Stimulated activated naive CD8-positive, alpha-beta T cell treated with anti-CD3 and anti-CD28 coated beads, Interleukin-15, Interleukin-2, amounts not matched to agents 100 ng/mL and 50 ng/mL, for 24 hours (primary cell): ENCODE measurements around the gene PRKAR1B.
"Not testable (repeated sequence)": the region's sequence is repeated elsewhere in the genome, so short reads cannot be mapped to it uniquely, and the experiment has no call there.

Experiments
- H3K27ac Mint-ChIP-seq: one replicate; pipeline ENCODE4 v1.8.0; 2021; ENCODE audit warnings: mild to moderate bottlenecking, mixed read lengths
- H3K27me3 Mint-ChIP-seq: one replicate; pipeline ENCODE4 v1.8.0; 2021; ENCODE audit warnings: mixed read lengths
- H3K36me3 Mint-ChIP-seq: one replicate; pipeline ENCODE4 v1.8.0; 2021; ENCODE audit warnings: low read depth, mixed read lengths
- H3K4me1 Mint-ChIP-seq: one replicate; pipeline ENCODE4 v1.8.0; 2021; ENCODE audit warnings: low read depth, mixed read lengths
- H3K4me3 Mint-ChIP-seq: one replicate; pipeline ENCODE4 v1.8.0; 2021; ENCODE audit warnings: mild to moderate bottlenecking, mixed read lengths
- H3K9me3 Mint-ChIP-seq: one replicate; pipeline ENCODE4 v1.8.0; 2021; ENCODE audit warnings: mixed read lengths

Gene PRKAR1B

GRCh38 chr7:561631-562373 is 165.3 kb downstream of the PRKAR1B start:
- H3K9me3 Mint-ChIP-seq: no peaks in the 10 kb centered on the region
- H3K36me3 Mint-ChIP-seq: peaks cover 10% of the 10 kb centered on the region
- no peak overlapping the region for H3K4me3 Mint-ChIP-seq
- H3K27me3 Mint-ChIP-seq: no peaks in the 10 kb centered on the region
- H3K27ac Mint-ChIP-seq: no peak overlapping the region
- peaks cover 6% of the 10 kb centered on the region for H3K4me1 Mint-ChIP-seq

GRCh38 chr7:560966-561630 is 166.0 kb downstream of the PRKAR1B start:
- H3K4me3 Mint-ChIP-seq: no peak overlapping the region
- H3K9me3 Mint-ChIP-seq: no peaks in the 10 kb centered on the region
- no peaks in the 10 kb centered on the region for H3K27me3 Mint-ChIP-seq
- no peak overlapping the region for H3K27ac Mint-ChIP-seq
- peaks cover 10% of the 10 kb centered on the region for H3K36me3 Mint-ChIP-seq
- H3K4me1 Mint-ChIP-seq: peaks cover 6% of the 10 kb centered on the region

- no peak overlapping the region for H3K4me3 Mint-ChIP-seq
- no peak overlapping the region for H3K27ac Mint-ChIP-seq
- no peaks in the 10 kb centered on the region for H3K9me3 Mint-ChIP-seq
- H3K27me3 Mint-ChIP-seq: no peaks in the 10 kb centered on the region
- peaks cover 12% of the 10 kb centered on the region for H3K36me3 Mint-ChIP-seq
- H3K4me1 Mint-ChIP-seq: peaks cover 6% of the 10 kb centered on the region
Observed at GRCh38 chr7:559396-559705, 167.7 kb downstream of the PRKAR1B start.

GRCh38 chr7:557558-557881 is 169.6 kb downstream of the PRKAR1B start:
- no peak overlapping the region for H3K4me3 Mint-ChIP-seq
- H3K27ac Mint-ChIP-seq: no peak overlapping the region

GRCh38 chr7:556837-557557 is 170.1 kb downstream of the PRKAR1B start:
- Mint-ChIP-seq H3K27ac (no peak overlapping the region), H3K4me3 (no peak overlapping the region), H3K36me3 (peaks cover 12% of the 10 kb centered on the region), H3K4me1 (no peaks in the 10 kb centered on the region), H3K9me3 (no peaks in the 10 kb centered on the region), H3K27me3 (no peaks in the 10 kb centered on the region)

More at GRCh38 chr7:557558-557881, 169.6 kb downstream of the PRKAR1B start:
- Mint-ChIP-seq H3K36me3 (peaks cover 12% of the 10 kb centered on the region), H3K9me3 (no peaks in the 10 kb centered on the region), H3K27me3 (no peaks in the 10 kb centered on the region), H3K4me1 (peaks cover 3% of the 10 kb centered on the region)

GRCh38 chr7:556291-556826 is 170.7 kb downstream of the PRKAR1B start:
- no peaks in the 10 kb centered on the region for H3K4me1 Mint-ChIP-seq
- H3K36me3 Mint-ChIP-seq: peaks cover 12% of the 10 kb centered on the region
- no peak overlapping the region for H3K4me3 Mint-ChIP-seq
- H3K27ac Mint-ChIP-seq: no peak overlapping the region
- H3K9me3 Mint-ChIP-seq: no peaks in the 10 kb centered on the region
- no peaks in the 10 kb centered on the region for H3K27me3 Mint-ChIP-seq

- no peak overlapping the region for H3K27ac Mint-ChIP-seq
- H3K4me3 Mint-ChIP-seq: no peak overlapping the region
- H3K36me3 Mint-ChIP-seq: peaks cover 6% of the 10 kb centered on the region
- no peaks in the 10 kb centered on the region for H3K27me3 Mint-ChIP-seq
- no peaks in the 10 kb centered on the region for H3K9me3 Mint-ChIP-seq
- no peaks in the 10 kb centered on the region for H3K4me1 Mint-ChIP-seq
Observed at GRCh38 chr7:555551-556160, 171.4 kb downstream of the PRKAR1B start.

GRCh38 chr7:553636-554111 is 173.4 kb downstream of the PRKAR1B start:
- Mint-ChIP-seq H3K27ac (no peak overlapping the region), H3K36me3 (peaks cover 14% of the 10 kb centered on the region), H3K4me3 (no peak overlapping the region), H3K27me3 (no peaks in the 10 kb centered on the region), H3K9me3 (no peaks in the 10 kb centered on the region), H3K4me1 (no peaks in the 10 kb centered on the region)

GRCh38 chr7:552868-553635 is 174.0 kb downstream of the PRKAR1B start:
- Mint-ChIP-seq H3K27ac (no peak overlapping the region), H3K27me3 (no peaks in the 10 kb centered on the region), H3K9me3 (no peaks in the 10 kb centered on the region), H3K36me3 (peaks cover 19% of the 10 kb centered on the region), H3K4me1 (no peaks in the 10 kb centered on the region), H3K4me3 (no peak overlapping the region)

GRCh38 chr7:552151-552867 is 174.8 kb downstream of the PRKAR1B start:
- H3K27me3 Mint-ChIP-seq, H3K4me1 Mint-ChIP-seq, H3K27ac Mint-ChIP-seq, H3K9me3 Mint-ChIP-seq, H3K4me3 Mint-ChIP-seq: not testable (repeated sequence)
- H3K36me3 Mint-ChIP-seq: peaks cover 21% of the 10 kb centered on the region

- H3K36me3 Mint-ChIP-seq: peaks cover 25% of the 10 kb centered on the region
- not testable (repeated sequence) for H3K4me1 Mint-ChIP-seq, H3K9me3 Mint-ChIP-seq, H3K4me3 Mint-ChIP-seq, H3K27me3 Mint-ChIP-seq, H3K27ac Mint-ChIP-seq
Observed at GRCh38 chr7:551615-551970, 175.5 kb downstream of the PRKAR1B start.

- no peaks in the 10 kb centered on the region for H3K4me1 Mint-ChIP-seq
- H3K4me3 Mint-ChIP-seq: no peak overlapping the region
- H3K27ac Mint-ChIP-seq: no peak overlapping the region
- H3K27me3 Mint-ChIP-seq: no peaks in the 10 kb centered on the region
- peaks cover 25% of the 10 kb centered on the region for H3K36me3 Mint-ChIP-seq
- H3K9me3 Mint-ChIP-seq: no peaks in the 10 kb centered on the region
Observed at GRCh38 chr7:550881-551614, 176.0 kb downstream of the PRKAR1B start.

- no peaks in the 10 kb centered on the region for H3K27me3 Mint-ChIP-seq
- H3K36me3 Mint-ChIP-seq: peaks cover 20% of the 10 kb centered on the region
- no peak overlapping the region for H3K27ac Mint-ChIP-seq
Observed at GRCh38 chr7:549891-550625, 177.0 kb downstream of the PRKAR1B start.

More at GRCh38 chr7:549891-550625, 177.0 kb downstream of the PRKAR1B start:
- Mint-ChIP-seq H3K4me3 (no peak overlapping the region), H3K4me1 (no peaks in the 10 kb centered on the region), H3K9me3 (no peaks in the 10 kb centered on the region)
